ENCODE data around the gene HTRA1.

HTRA1 gene

GRCh38 chr10:122561792-122562191, 100.4 kb downstream of the HTRA1 start:
- Histone ChIP-seq H3K9ac (ENCODE audit: insufficient read length, low read depth) (no peak overlapping the region), H3K36me3 (ENCODE audit: insufficient read depth, insufficient read length, low read length) (no peaks in the 10 kb centered on the region), H3K4me1 (ENCODE audit: insufficient read depth, insufficient read length) (no peaks in the 10 kb centered on the region), H3K4me3 (ENCODE audit: insufficient read length, low read depth) (no peak overlapping the region), H3K27me3 (ENCODE audit: insufficient read depth, insufficient read length) (no peaks in the 10 kb centered on the region), H3K9me3 (ENCODE audit: insufficient read depth, low read length) (no peaks in the 10 kb centered on the region)
- TF ChIP-seq SUZ12 (IDR thresholded peaks at IDR 0.05; ENCODE audit: extremely low read depth, insufficient read depth, insufficient read length): no peak
- no peak for TF ChIP-seq YY1 (IDR thresholded peaks at IDR 0.05; ENCODE audit: insufficient read depth, insufficient read length)
- no peak for TF ChIP-seq ZNF274 (IDR thresholded peaks at IDR 0.05; ENCODE audit: low read depth, low read length)
- DNase-seq (ENCODE audit: low read depth, low spot score): no peak

All from NT2/D1 (cell line).